ENCODE results near the gene PARVB.

PARVB gene

GRCh38 chr22:44172370-44173108 is 148.4 kb downstream of the PARVB start:
- no CpG with 5 or more reads among the region's 22 CpGs for WGBS, 2 donors (ENCODE audit: extremely low coverage in 2 of 2, insufficient read length in 2 of 2, insufficient replicate concordance in 1 of 2)
- Histone ChIP-seq H3K23ac (ENCODE audit: low read depth, low read length, poor library complexity) (peak overlapping the region; percentile 60), H4K91ac (ENCODE audit: low read depth, low read length, poor library complexity) (peak overlapping the region; percentile 57)

GRCh38 chr22:44173154-44173553 is 149.1 kb downstream of the PARVB start:
- Histone ChIP-seq H3K27ac (replicated peaks; ENCODE audit: low read length) (no peak overlapping the region), H2BK120ac (ENCODE audit: low read depth, low read length) (peak overlapping the region; percentile 61), H3K36me3 (replicated peaks in 1 of 2; ENCODE audit: control insufficient read depth in 2 of 2, insufficient read depth in 2 of 2, low read length in 2 of 2) (no peaks in the 10 kb centered on the region), H3K27me3 (ENCODE audit: control insufficient read depth in 3 of 3, insufficient read depth in 3 of 3, low read depth in 1 of 3, low read length in 3 of 3) (peaks cover 0 to 13% (median 0%) of the 10 kb centered on the region in 3 experiments), H2BK15ac (ENCODE audit: low read length) (peak overlapping the region; percentile 84), H2BK5ac (ENCODE audit: low read length) (no peak overlapping the region), H2BK12ac (ENCODE audit: low read length) (no peak overlapping the region), H3K23ac (ENCODE audit: low read depth, low read length, poor library complexity) (peak overlapping the region; percentile 60), H3K9ac (ENCODE audit: low read depth, low read length, poor library complexity) (no peak overlapping the region), H3K4me1 (ENCODE audit: control insufficient read depth in 2 of 2, insufficient read depth in 1 of 2, low read depth in 1 of 2, low read length in 2 of 2) (peaks cover 16 to 21% of the 10 kb centered on the region in 2 donors), H2AFZ (ENCODE audit: low read length) (no peak overlapping the region), H4K8ac (ENCODE audit: low read depth, low read length) (no peak overlapping the region), H3K9me3 (replicated peaks in 1 of 2; ENCODE audit: control insufficient read depth in 2 of 2, insufficient read depth in 1 of 2, low read depth in 1 of 2, low read length in 2 of 2) (no peaks in the 10 kb centered on the region), H3K79me1 (ENCODE audit: low read depth, low read length) (no peaks in the 10 kb centered on the region), H3K4ac (ENCODE audit: low read length) (no peak overlapping the region), H3K4me3 (ENCODE audit: low read length in 2 of 2) (no peak overlapping the region), H4K91ac (ENCODE audit: low read depth, low read length, poor library complexity) (no peak overlapping the region), H3K18ac (ENCODE audit: low read length) (peak overlapping the region; percentile 78), H3K14ac (ENCODE audit: low read length) (peak overlapping the region; percentile 73), H2AK5ac (ENCODE audit: low read depth, low read length) (peak overlapping the region; percentile 47), H3K4me2 (ENCODE audit: insufficient read depth, low read length, poor library complexity, severe bottlenecking) (no peak overlapping the region)
- no CpG with 5 or more reads among the region's 10 CpGs for WGBS, 2 donors (ENCODE audit: extremely low coverage in 2 of 2, insufficient read length in 2 of 2, insufficient replicate concordance in 1 of 2)
- DNase-seq (ENCODE audit: low spot score): no peak

More at GRCh38 chr22:44172370-44173108, 148.4 kb downstream of the PARVB start:
- Histone ChIP-seq H3K18ac (ENCODE audit: low read length) (peak overlapping the region; percentile 78), H2BK120ac (ENCODE audit: low read depth, low read length) (peak overlapping the region; percentile 61), H2BK5ac (ENCODE audit: low read length) (no peak overlapping the region), H2BK15ac (ENCODE audit: low read length) (peak overlapping the region; percentile 84), H3K4me3 (ENCODE audit: low read length in 2 of 2) (no peak overlapping the region), H2BK12ac (ENCODE audit: low read length) (no peak overlapping the region), H3K9me3 (replicated peaks in 1 of 2; ENCODE audit: control insufficient read depth in 2 of 2, insufficient read depth in 1 of 2, low read depth in 1 of 2, low read length in 2 of 2) (no peaks in the 10 kb centered on the region), H3K27ac (replicated peaks; ENCODE audit: low read length) (no peak overlapping the region), H3K36me3 (replicated peaks in 1 of 2; ENCODE audit: control insufficient read depth in 2 of 2, insufficient read depth in 2 of 2, low read length in 2 of 2) (no peaks in the 10 kb centered on the region), H3K14ac (ENCODE audit: low read length) (no peak overlapping the region), H3K27me3 (ENCODE audit: control insufficient read depth in 3 of 3, insufficient read depth in 3 of 3, low read depth in 1 of 3, low read length in 3 of 3) (peaks cover 0 to 17% (median 0%) of the 10 kb centered on the region in 3 experiments), H3K4me1 (ENCODE audit: control insufficient read depth in 2 of 2, insufficient read depth in 1 of 2, low read depth in 1 of 2, low read length in 2 of 2) (peaks cover 16 to 21% of the 10 kb centered on the region in 2 donors), H3K9ac (ENCODE audit: low read depth, low read length, poor library complexity) (no peak overlapping the region), H3K4me2 (ENCODE audit: insufficient read depth, low read length, poor library complexity, severe bottlenecking) (no peak overlapping the region), H4K8ac (ENCODE audit: low read depth, low read length) (no peak overlapping the region), H2AK5ac (ENCODE audit: low read depth, low read length) (peak overlapping the region; percentile 59), H3K79me1 (ENCODE audit: low read depth, low read length) (no peaks in the 10 kb centered on the region), H2AFZ (ENCODE audit: low read length) (peak overlapping the region; percentile 48), H3K4ac (ENCODE audit: low read length) (peak overlapping the region; percentile 44)
- no peak for DNase-seq (ENCODE audit: low spot score)

GRCh38 chr22:44175676-44176075 is 151.6 kb downstream of the PARVB start:
- no CpG with 5 or more reads among the region's 8 CpGs for WGBS, 2 donors (ENCODE audit: extremely low coverage in 2 of 2, insufficient read length in 2 of 2, insufficient replicate concordance in 1 of 2)
- H2BK15ac ChIP-seq (ENCODE audit: low read length): no peak overlapping the region

GRCh38 chr22:44179196-44179988 is 155.3 kb downstream of the PARVB start:
- Histone ChIP-seq H3K4me3 (ENCODE audit: low read length in 2 of 2) (no peak overlapping the region), H2AFZ (ENCODE audit: low read length) (peak overlapping the region; percentile 15), H4K91ac (ENCODE audit: low read depth, low read length, poor library complexity) (no peak overlapping the region), H3K4me1 (ENCODE audit: control insufficient read depth in 2 of 2, insufficient read depth in 1 of 2, low read depth in 1 of 2, low read length in 2 of 2) (peaks cover 3 to 17% of the 10 kb centered on the region in 2 donors), H3K4ac (ENCODE audit: low read length) (no peak overlapping the region), H2BK5ac (ENCODE audit: low read length) (no peak overlapping the region), H3K27me3 (ENCODE audit: control insufficient read depth in 3 of 3, insufficient read depth in 3 of 3, low read depth in 1 of 3, low read length in 3 of 3) (peaks cover 0 to 2% (median 0%) of the 10 kb centered on the region in 3 experiments), H3K23ac (ENCODE audit: low read depth, low read length, poor library complexity) (no peak overlapping the region), H2BK12ac (ENCODE audit: low read length) (no peak overlapping the region), H3K36me3 (replicated peaks in 1 of 2; ENCODE audit: control insufficient read depth in 2 of 2, insufficient read depth in 2 of 2, low read length in 2 of 2) (no peaks in the 10 kb centered on the region), H2AK5ac (ENCODE audit: low read depth, low read length) (no peak overlapping the region), H3K9me3 (replicated peaks in 1 of 2; ENCODE audit: control insufficient read depth in 2 of 2, insufficient read depth in 1 of 2, low read depth in 1 of 2, low read length in 2 of 2) (no peaks in the 10 kb centered on the region), H3K14ac (ENCODE audit: low read length) (no peak overlapping the region), H3K4me2 (ENCODE audit: insufficient read depth, low read length, poor library complexity, severe bottlenecking) (peak overlapping the region; percentile 13), H3K9ac (ENCODE audit: low read depth, low read length, poor library complexity) (no peak overlapping the region), H3K27ac (replicated peaks; ENCODE audit: low read length) (peak overlapping the region; percentile 80), H2BK15ac (ENCODE audit: low read length) (no peak overlapping the region), H3K18ac (ENCODE audit: low read length) (peak overlapping the region; percentile 61), H2BK120ac (ENCODE audit: low read depth, low read length) (no peak overlapping the region), H3K79me1 (ENCODE audit: low read depth, low read length) (no peaks in the 10 kb centered on the region), H4K8ac (ENCODE audit: low read depth, low read length) (no peak overlapping the region)
- peak; percentile 45 for DNase-seq (ENCODE audit: low spot score)
- no CpG with 5 or more reads among the region's 10 CpGs for WGBS, 2 donors (ENCODE audit: extremely low coverage in 2 of 2, insufficient read length in 2 of 2, insufficient replicate concordance in 1 of 2)

More at GRCh38 chr22:44175676-44176075, 151.6 kb downstream of the PARVB start:
- H3K27me3 ChIP-seq (ENCODE audit: control insufficient read depth in 3 of 3, insufficient read depth in 3 of 3, low read depth in 1 of 3, low read length in 3 of 3): peaks cover 0 to 10% (median 0%) of the 10 kb centered on the region in 3 experiments
- H2BK5ac ChIP-seq (ENCODE audit: low read length): no peak overlapping the region
- H3K9me3 ChIP-seq (replicated peaks in 1 of 2; ENCODE audit: control insufficient read depth in 2 of 2, insufficient read depth in 1 of 2, low read depth in 1 of 2, low read length in 2 of 2): no peaks in the 10 kb centered on the region
- H3K27ac ChIP-seq (replicated peaks; ENCODE audit: low read length): no peak overlapping the region
- DNase-seq (ENCODE audit: low spot score): no peak
- no peak overlapping the region for H3K23ac ChIP-seq (ENCODE audit: low read depth, low read length, poor library complexity)
- H2BK12ac ChIP-seq (ENCODE audit: low read length): peak overlapping the region; percentile 42
- H3K79me1 ChIP-seq (ENCODE audit: low read depth, low read length): no peaks in the 10 kb centered on the region
- peaks cover 12 to 29% of the 10 kb centered on the region in 2 donors for H3K4me1 ChIP-seq (ENCODE audit: control insufficient read depth in 2 of 2, insufficient read depth in 1 of 2, low read depth in 1 of 2, low read length in 2 of 2)
- no peak overlapping the region for H4K91ac ChIP-seq (ENCODE audit: low read depth, low read length, poor library complexity)
- H3K9ac ChIP-seq (ENCODE audit: low read depth, low read length, poor library complexity): peak overlapping the region; percentile 54
- no peak overlapping the region for H3K18ac ChIP-seq (ENCODE audit: low read length)
- H3K4me2 ChIP-seq (ENCODE audit: insufficient read depth, low read length, poor library complexity, severe bottlenecking): no peak overlapping the region
- no peak overlapping the region for H3K14ac ChIP-seq (ENCODE audit: low read length)
- peak overlapping the region; percentile 13 for H2BK120ac ChIP-seq (ENCODE audit: low read depth, low read length)
- H3K4me3 ChIP-seq (ENCODE audit: low read length in 2 of 2): no peak overlapping the region
- H2AFZ ChIP-seq (ENCODE audit: low read length): no peak overlapping the region
- no peak overlapping the region for H4K8ac ChIP-seq (ENCODE audit: low read depth, low read length)
- H2AK5ac ChIP-seq (ENCODE audit: low read depth, low read length): no peak overlapping the region
- H3K4ac ChIP-seq (ENCODE audit: low read length): no peak overlapping the region
- H3K36me3 ChIP-seq (replicated peaks in 1 of 2; ENCODE audit: control insufficient read depth in 2 of 2, insufficient read depth in 2 of 2, low read length in 2 of 2): no peaks in the 10 kb centered on the region

Data from neuronal stem cell (in vitro differentiated cells).